WTC11 (cell line): ENCODE results near the gene SLC51B. TPM values are rescaled to one million over a fixed set of nuclear protein-coding genes. Genes with fewer than 3 reads are reported as not detected.

Experiments used
- ATAC-seq: fragments of 200-7000 bp; cut with Tn5 transposase; 2 replicates; pipeline ENCODE4 v1.10.0; 2021; ENCODE audit warnings: mild to moderate bottlenecking, moderate library complexity
- CTCF ChIA-PET: fragments of 300-600 bp; sonication (Branson Sonifier 250); formaldehyde crosslinking; loops from one replicate; lab custom pipeline; 2021; ENCODE audit warnings: antibody characterized with exemption; lab: Charles Lee
- POLR2A ChIA-PET: fragments of 350-600 bp; sonication (Branson Sonifier 250); formaldehyde crosslinking; loops from one replicate; lab custom pipeline; 2021; ENCODE audit warnings: antibody characterized with exemption; lab: Charles Lee
- DNase-seq: peaks from one replicate; pipeline ENCODE4 v3.0.0; 2021; ENCODE audit warnings: low spot score
- H3K27ac Mint-ChIP-seq: 2 replicates; pipeline ENCODE4 v1.8.0; 2021; ENCODE audit warnings: mixed read lengths
- H3K27me3 Mint-ChIP-seq: 2 replicates; pipeline ENCODE4 v1.8.0; 2021; ENCODE audit warnings: low read depth, mild to moderate bottlenecking, moderate library complexity, mixed read lengths
- H3K36me3 Mint-ChIP-seq: 2 replicates; pipeline ENCODE4 v1.8.0; 2021; ENCODE audit warnings: mixed read lengths
- H3K4me1 Mint-ChIP-seq: 2 replicates; pipeline ENCODE4 v1.8.0; 2022; ENCODE audit warnings: mixed read lengths
- H3K4me3 Mint-ChIP-seq: 2 replicates; pipeline ENCODE4 v1.8.0; 2021; ENCODE audit warnings: mild to moderate bottlenecking, moderate library complexity, mixed read lengths
- H3K9me3 Mint-ChIP-seq: 2 replicates; pipeline ENCODE4 v1.8.0; 2021; ENCODE audit warnings: mixed read lengths
- AFF4 ChIP-seq: sonication (generic); formaldehyde crosslinking; IDR thresholded peaks from 2 replicates; pipeline ENCODE4 v1.8.1; 2023; ENCODE audit warnings: mild to moderate bottlenecking, missing genetic modification reagents, borderline replicate concordance
- ATF1 ChIP-seq: sonication (generic); formaldehyde crosslinking; IDR thresholded peaks from 2 replicates; pipeline ENCODE4 v1.8.1; 2023; ENCODE audit warnings: mild to moderate bottlenecking, moderate library complexity, missing genetic modification reagents
- CBFB ChIP-seq: sonication (generic); formaldehyde crosslinking; IDR thresholded peaks from 2 replicates; pipeline ENCODE4 v1.8.1; 2022; ENCODE audit warnings: mild to moderate bottlenecking, low read depth, missing genetic modification reagents
- CREB1 ChIP-seq: sonication (generic); formaldehyde crosslinking; IDR thresholded peaks from 2 replicates; pipeline ENCODE4 v1.8.0; 2023; ENCODE audit warnings: mild to moderate bottlenecking, missing genetic modification reagents
- ELF4 ChIP-seq: sonication (generic); formaldehyde crosslinking; IDR thresholded peaks from 2 replicates; pipeline ENCODE4 v1.8.1; 2022; ENCODE audit warnings: low read depth, mild to moderate bottlenecking, moderate library complexity, missing genetic modification reagents
- ERG ChIP-seq: fragments of 250-450 bp; sonication (Bioruptor Pico); IDR thresholded peaks from 2 replicates; pipeline ENCODE4 v1.8.0; 2021; ENCODE audit warnings: mild to moderate bottlenecking
- ESRRA ChIP-seq: sonication (generic); formaldehyde crosslinking; IDR thresholded peaks from 2 replicates; pipeline ENCODE4 v1.8.1; 2022; ENCODE audit warnings: mild to moderate bottlenecking, missing genetic modification reagents, borderline replicate concordance
- GRHL2 ChIP-seq: fragments of 250-450 bp; sonication (Bioruptor Pico); IDR thresholded peaks from 2 replicates; pipeline ENCODE4 v1.8.0; 2022; ENCODE audit warnings: mild to moderate bottlenecking, moderate library complexity; ENCODE audit not compliant: insufficient replicate concordance, severe bottlenecking
- IRF2 ChIP-seq: sonication (generic); formaldehyde crosslinking; IDR thresholded peaks from 2 replicates; pipeline ENCODE4 v1.8.0; 2022; ENCODE audit warnings: low read depth, missing genetic modification reagents, borderline replicate concordance
- JAZF1 ChIP-seq: fragments of 250-450 bp; sonication (Bioruptor Pico); IDR thresholded peaks from 2 replicates; pipeline ENCODE4 v1.9.0; 2021; ENCODE audit warnings: moderate library complexity, mild to moderate bottlenecking, inconsistent platforms
- MLX ChIP-seq: sonication (generic); formaldehyde crosslinking; IDR thresholded peaks from 2 replicates; pipeline ENCODE4 v1.8.1; 2023; ENCODE audit warnings: mild to moderate bottlenecking, missing genetic modification reagents, moderate library complexity
- MXD4 ChIP-seq: fragments of 250-450 bp; sonication (Bioruptor Pico); IDR thresholded peaks from 2 replicates; pipeline ENCODE4 v1.8.0; 2021; ENCODE audit warnings: mild to moderate bottlenecking, moderate library complexity, borderline replicate concordance
- NFE2L1 ChIP-seq: sonication (generic); formaldehyde crosslinking; IDR thresholded peaks from 2 replicates; pipeline ENCODE4 v1.8.1; 2023; ENCODE audit warnings: missing genetic modification reagents
- PRDM15 ChIP-seq: sonication (generic); formaldehyde crosslinking; IDR thresholded peaks from 2 replicates; pipeline ENCODE4 v1.8.0; 2022; ENCODE audit warnings: missing genetic modification reagents
- STAT6 ChIP-seq: sonication (generic); formaldehyde crosslinking; conservative IDR thresholded peaks from 2 replicates; pipeline ENCODE4 v1.8.1; 2023; ENCODE audit warnings: mild to moderate bottlenecking, low read depth, missing genetic modification reagents, moderate library complexity
- TCF7 ChIP-seq: sonication (generic); formaldehyde crosslinking; IDR thresholded peaks from 2 replicates; pipeline ENCODE4 v1.8.0; 2022; ENCODE audit warnings: mild to moderate bottlenecking, low read depth, missing genetic modification reagents, moderate library complexity
- ZNF219 ChIP-seq: sonication (generic); formaldehyde crosslinking; IDR thresholded peaks from 2 replicates; pipeline ENCODE4 v1.8.0; 2023; ENCODE audit warnings: missing genetic modification reagents, mild to moderate bottlenecking, borderline replicate concordance
- total RNA-seq: library from RNA; stranded (reverse); gene quantifications from 3 replicates; pipeline ENCODE4 v1.2.3, GENCODE V29; 2021

Gene SLC51B
- total RNA-seq, 1 experiment from 2014 or later: not detected

GRCh38 chr15:65068403-65068788 is 23.2 kb downstream of the SLC51B start:
- peaks cover 7% of the 10 kb centered on the region for H3K9me3 Mint-ChIP-seq
- ChIA-PET CTCF (interaction anchor here (0.8 to 20.3 kb wide), 6 partner anchors 9 to 34 kb away, joined by 3 to 292 read pairs (median 61); partner anchors contain the start of gene KBTBD13), POLR2A (interaction anchor here (0.6 to 2.7 kb wide), 4 partner anchors 9 to 34 kb away, joined by 5 to 12 read pairs (median 10); no protein-coding TSS in a partner anchor)
- H3K4me3 Mint-ChIP-seq: peak overlapping the region; percentile 73
- no peak for DNase-seq
- H3K27me3 Mint-ChIP-seq: peaks cover 21% of the 10 kb centered on the region
- TF ChIP-seq MXD4 (no peak), TCF7 (CRISPR knock-in tag) (no peak), ELF4 (CRISPR knock-in tag) (no peak), JAZF1 (no peak), CBFB (CRISPR knock-in tag) (no peak), AFF4 (no peak), PRDM15 (no peak; the same call in 1 of the 2 replicates), ERG (CRISPR knock-in tag) (no peak), NFE2L1 (CRISPR knock-in tag) (no peak), ATF1 (CRISPR knock-in tag) (no peak), STAT6 (CRISPR knock-in tag) (no peak), CREB1 (CRISPR knock-in tag) (no peak), ZNF219 (CRISPR knock-in tag) (no peak), IRF2 (CRISPR knock-in tag) (no peak), MLX (no peak), ESRRA (CRISPR knock-in tag) (no peak), GRHL2 (no peak)
- H3K4me1 Mint-ChIP-seq: peaks cover 38% of the 10 kb centered on the region
- H3K27ac Mint-ChIP-seq: no peak overlapping the region
- no peak for ATAC-seq
- 0 out of 2 replicates have a peak, but pooled peaks cover 2% of the 10 kb centered on the region for H3K36me3 Mint-ChIP-seq
